Smooth muscle cell of the pulmonary artery (primary cell): Measurements from ENCODE around the gene PRKRA. TPM values are rescaled to one million over a fixed set of nuclear protein-coding genes. Genes with fewer than 3 reads are reported as not detected.

Source experiments
- total RNA-seq: library from RNA; depleted of rRNA; stranded (reverse); fragments of >200 nt; gene quantifications from 2 replicates; pipeline ENCODE4 v1.2.3, GENCODE V29; 2014

Gene PRKRA
- 56.7 and 61.4 TPM in 2 replicates for total RNA-seq

GRCh38 chr2:178450774-178451525 lies at the start of gene PRKRA, which contains the start of gene PJVK:
Gene PRKRA, minus strand, starts transcription at chr2:178451175. Its CDS starts 145 bp downstream, at chr2:178451030.
Gene PJVK, plus strand, starts transcription at chr2:178451378. Its CDS starts 2,032 bp downstream, at chr2:178453410.

GRCh38 chr2:178480227-178481181 lies 29.5 kb upstream of the PRKRA start, which contains the start of gene PLEKHA3:
Gene PLEKHA3, plus strand, starts transcription at chr2:178480457. Its CDS starts 413 bp downstream, at chr2:178480870.

GRCh38 chr2:178478439-178479274 lies 27.7 kb upstream of the PRKRA start, which contains the start of gene FKBP7:
Gene FKBP7, minus strand, starts transcription at chr2:178478600. Its CDS starts 101 bp downstream, at chr2:178478499.

Other genes starting within 250 kb of the PRKRA start
- 1.2 and 2.5 TPM in 2 replicates for gene PJVK, start 203 bp upstream of the PRKRA start, total RNA-seq
- gene FKBP7, start 27.4 kb upstream of the PRKRA start, total RNA-seq = 58.6 and 79.2 TPM in 2 replicates
- gene PLEKHA3, start 29.3 kb upstream of the PRKRA start, total RNA-seq = 10.9 and 11.0 TPM in 2 replicates